Fibroblast of skin of back (primary cell): ENCODE measurements around the gene PIGK. TPM values are rescaled to one million over a fixed set of nuclear protein-coding genes. Genes with fewer than 3 reads are reported as not detected.
"Not testable (repeated sequence)": the region's sequence is repeated elsewhere in the genome, so short reads cannot be mapped to it uniquely, and the experiment has no call there.

Experiments
- DNase-seq: peaks from one replicate; pipeline ENCODE4 v3.0.0-alpha.2; 2013
- polyA plus RNA-seq, 2 experiments: library from polyadenylated mRNA; unstranded; fragments of 120-200 nt; gene quantifications; one replicate each; pipeline ENCODE4 v1.2.1, GENCODE V29; 2013; ENCODE audit not compliant: insufficient read length in 2 of 2

Gene PIGK
- 33.2 TPM for polyA plus RNA-seq (2013, experiment 1 of 2; ENCODE audit: insufficient read length)
- 39.5 TPM for polyA plus RNA-seq (2013, experiment 2 of 2; ENCODE audit: insufficient read length)

DNA sequence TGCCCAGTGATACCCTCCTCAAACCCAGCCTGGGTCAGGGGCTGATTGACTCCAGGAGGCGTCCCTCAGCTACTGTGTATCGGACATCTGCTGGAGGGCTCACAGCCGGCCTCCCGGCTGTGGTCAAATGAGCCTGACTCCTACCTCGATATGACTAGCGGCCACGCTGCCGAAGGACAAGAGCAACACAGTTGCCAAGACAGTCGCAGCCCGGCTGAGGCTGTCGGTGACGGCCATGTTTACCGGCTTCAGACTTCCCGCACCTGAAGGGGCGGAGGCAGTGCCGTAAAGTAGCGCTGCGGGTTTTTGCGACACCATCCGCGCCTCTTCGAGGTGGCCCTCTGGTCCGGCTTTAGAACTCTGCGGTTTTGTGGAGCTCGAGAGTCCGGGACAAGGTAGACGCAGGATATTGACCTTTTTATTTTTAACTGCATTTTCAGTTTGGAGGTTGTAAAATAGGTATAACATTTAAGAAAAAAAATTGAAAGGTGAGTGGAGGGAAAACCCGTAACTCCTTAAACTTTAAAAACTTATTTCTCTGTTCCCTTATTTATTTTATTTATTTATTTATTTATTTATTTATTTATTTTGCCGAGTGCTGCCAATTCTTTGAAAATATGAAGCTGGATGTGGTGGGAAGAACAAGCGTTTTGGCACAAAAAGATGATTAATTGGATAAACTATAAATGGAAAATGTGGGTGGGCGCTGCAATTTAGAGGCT lies at the start of gene PIGK:
Gene PIGK (minus strand): TSS at position 265 of the 722 bp plus-strand sequence. CDS start 28 bp downstream, at position 237.
- peak; percentile 83 for DNase-seq

DNA sequence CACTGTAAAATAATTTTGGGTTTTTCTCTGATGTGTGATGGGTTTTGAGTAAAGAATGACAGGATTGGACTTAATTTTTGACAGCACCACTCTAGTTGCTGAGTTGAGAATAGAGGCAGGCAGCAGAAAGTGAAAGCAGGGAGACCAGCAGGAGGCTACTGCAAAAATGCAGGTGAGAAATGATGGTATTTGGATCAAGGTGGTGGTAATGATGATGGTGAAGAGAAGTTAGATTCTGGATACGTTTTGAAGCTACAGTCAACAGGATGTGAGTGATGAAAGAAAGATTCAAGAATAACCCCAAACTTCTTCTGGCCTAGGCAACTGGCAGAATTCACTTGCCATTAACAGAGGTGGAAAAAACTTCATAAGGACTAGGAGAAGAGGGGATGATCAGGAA lies 47.8 kb upstream of the PIGK start:
- no peak for DNase-seq

DNA sequence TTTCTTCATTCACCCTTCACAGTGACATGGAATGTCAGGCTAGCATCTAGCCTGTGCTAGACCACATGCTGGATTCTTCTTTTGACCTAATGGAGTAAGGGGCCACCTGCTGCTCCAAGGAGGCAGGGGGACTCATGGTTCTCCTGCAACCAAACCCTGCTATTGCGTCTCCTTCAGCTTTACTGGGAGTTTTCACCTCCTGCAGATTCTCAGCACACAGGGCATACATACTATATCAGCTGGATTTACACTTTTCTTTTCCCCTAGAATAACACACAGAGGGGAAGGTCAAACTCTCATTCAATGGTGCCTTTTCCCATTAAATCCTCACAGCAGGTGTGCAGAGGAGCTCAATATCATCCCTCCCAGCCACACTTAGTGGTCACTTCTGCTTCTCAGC lies 46.0 kb upstream of the PIGK start:
- no peak for DNase-seq

DNA sequence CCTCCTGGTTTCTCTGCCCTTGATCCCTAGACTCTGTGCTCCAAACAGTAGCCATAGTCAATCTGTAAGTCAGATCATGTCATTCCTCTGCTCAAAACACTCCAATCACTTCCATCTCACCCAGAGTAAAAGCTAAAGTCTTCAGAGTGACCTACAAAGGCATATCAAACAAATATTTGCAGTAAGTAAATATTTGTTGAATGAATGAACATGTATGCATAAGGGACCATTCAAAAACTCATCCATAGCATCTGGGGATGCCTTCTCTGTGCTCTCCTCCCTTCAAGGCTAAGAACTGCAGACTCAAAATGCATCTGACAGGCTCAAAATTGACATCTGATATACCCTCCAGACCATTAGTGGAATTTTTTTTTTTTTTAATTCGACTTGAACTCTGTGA lies 44.5 kb upstream of the PIGK start:
- DNase-seq, result no peak

DNA sequence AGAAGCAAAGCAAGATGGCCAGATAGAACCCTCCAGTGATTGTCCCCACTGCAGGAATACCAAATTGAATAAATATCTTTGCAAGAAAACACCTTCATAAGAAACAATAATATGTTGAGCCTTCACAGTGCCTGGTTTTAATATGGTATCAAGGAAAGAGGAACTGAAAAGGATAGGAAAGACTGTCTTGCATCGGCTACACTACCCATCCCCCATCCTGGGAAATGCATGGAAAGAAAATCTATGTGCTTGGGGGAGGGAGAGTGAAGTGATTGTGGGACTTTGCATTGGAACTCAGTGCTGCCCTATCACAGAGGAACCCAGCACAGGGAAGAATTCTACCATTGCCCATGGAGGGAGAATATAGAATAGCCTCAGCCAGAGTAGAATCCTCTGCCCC lies 34.0 kb upstream of the PIGK start:
- DNase-seq, result no peak

DNA sequence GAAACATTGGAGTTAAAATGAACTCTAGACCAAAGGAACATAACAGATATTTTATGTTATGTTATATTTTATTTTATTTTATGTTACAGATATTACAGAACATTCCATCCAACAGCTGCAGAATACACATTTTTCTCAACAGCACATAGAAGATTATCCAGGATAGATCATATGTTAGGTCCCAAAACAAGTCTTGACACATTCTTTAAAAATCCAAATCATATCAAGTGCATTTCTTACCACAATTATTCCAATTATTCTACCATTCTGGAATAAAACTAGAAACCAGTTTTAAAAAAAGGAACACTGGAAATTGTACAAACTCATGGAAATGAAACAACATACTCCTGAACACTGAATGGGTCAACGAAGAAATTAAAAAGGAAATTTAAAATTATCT lies 30.9 kb upstream of the PIGK start:
- no peak for DNase-seq

DNA sequence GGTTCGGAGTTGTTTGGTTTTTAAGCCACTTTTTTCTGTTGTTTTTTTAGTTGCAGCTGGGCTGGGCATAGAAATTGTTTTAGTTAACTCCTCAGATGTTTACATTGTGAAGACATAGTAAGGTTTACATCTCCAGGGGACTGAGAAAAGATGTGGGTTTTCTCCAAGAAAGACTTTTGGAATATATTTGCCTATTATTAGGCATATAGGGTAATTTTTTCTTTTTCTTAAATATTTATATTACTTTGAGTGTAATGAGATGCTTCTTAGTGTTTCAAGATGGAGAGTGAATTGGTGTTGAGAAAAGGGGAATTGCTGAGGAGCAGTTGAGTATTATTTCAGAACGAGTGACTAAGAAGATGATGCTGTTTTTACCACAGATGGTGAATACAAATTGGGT lies 26.6 kb upstream of the PIGK start:
- no peak for DNase-seq

DNA sequence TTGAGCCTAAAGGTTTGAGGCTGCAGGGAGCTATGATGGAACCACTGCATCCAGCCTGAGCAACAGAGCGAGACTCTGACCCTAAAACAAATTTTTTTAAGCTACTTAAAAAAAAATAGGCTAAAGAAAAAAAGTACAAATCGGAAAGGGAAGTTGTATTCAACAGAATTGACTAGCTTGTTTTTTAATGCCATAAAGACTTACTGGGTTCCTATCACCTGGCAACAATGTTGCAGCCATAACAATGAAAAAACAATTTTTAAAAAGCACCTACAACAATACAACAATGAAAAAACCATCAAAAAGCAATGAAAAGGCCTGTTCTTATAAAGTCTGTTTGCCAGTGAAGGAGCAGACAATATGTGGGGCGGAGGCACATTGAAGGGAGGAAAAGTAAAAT lies 20.1 kb upstream of the PIGK start:
- no peak for DNase-seq

DNA sequence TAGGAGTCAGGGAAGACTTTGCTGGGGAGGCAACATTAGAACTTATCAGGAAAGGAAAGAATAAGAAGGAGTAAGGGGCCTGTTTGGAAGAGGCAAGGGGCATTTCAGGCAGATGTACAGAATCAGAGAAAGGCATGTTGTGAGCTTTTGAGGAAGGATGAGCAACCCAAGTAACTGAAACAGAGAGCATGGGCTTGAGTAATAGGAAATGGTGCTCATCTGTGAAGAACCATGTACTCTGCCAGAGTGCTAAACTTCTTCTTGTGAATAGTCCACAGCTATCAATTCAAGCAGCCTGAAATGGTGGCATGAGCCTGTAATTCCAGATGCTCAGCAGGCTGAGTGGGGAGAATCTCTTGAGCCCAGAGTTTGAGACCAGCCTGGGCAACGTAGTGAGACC lies 19.2 kb upstream of the PIGK start:
- no peak for DNase-seq

DNA sequence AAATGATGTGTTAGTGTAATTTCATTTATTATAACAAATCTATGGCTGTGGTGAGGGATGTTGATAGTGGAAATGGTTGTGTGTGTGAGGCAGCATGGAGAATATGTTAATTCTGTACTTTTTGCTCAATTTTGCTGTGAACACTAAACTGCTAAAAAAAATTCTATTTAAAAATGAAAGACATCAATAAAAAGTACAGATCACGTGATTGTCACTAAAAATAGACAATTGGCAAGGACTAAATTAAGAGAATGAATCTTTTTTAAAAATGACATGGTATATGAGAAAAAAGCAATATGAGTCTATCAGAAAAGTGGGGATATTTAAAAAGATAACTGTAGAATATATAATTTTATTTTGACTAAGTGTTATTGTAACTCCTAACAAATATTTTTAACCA lies 15.7 kb upstream of the PIGK start:
- no peak for DNase-seq

DNA sequence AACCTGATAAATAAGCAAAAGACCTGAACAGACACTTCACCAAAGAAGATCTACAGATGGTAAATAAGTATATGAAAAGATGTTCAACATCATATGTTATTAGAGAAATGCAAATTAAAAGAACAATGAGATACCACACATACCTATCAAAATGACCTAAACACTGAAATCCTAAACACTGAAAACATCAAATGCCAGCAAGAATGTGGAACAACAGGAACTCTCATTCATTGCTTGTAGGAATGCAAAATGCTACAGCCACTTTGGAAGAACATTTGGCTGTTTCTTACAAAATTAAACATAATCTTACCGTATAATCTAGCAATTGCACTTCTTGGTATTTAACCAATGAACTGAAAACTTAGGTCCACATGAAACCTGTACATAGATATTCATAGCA lies 14.9 kb upstream of the PIGK start:
- DNase-seq, result no peak

DNA sequence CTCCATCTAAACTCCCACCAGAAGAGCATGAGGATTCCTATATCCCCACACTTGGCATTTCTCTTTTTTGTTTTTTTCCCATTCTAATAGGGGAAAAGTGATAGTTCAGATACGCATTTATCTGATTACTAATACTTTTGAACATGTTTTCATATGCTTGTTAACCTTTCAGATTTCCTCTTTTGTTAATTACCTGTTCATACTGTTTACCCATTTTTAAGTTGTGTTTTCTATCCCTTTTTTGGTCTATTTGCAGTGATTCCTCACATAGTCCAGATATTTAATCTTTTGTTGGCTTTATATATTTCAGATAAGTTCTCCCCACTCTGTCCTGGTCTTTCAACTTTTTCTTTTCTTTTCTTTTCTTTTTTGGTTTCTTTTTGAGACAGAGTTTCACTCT lies 13.6 kb upstream of the PIGK start:
- no peak for DNase-seq

DNA sequence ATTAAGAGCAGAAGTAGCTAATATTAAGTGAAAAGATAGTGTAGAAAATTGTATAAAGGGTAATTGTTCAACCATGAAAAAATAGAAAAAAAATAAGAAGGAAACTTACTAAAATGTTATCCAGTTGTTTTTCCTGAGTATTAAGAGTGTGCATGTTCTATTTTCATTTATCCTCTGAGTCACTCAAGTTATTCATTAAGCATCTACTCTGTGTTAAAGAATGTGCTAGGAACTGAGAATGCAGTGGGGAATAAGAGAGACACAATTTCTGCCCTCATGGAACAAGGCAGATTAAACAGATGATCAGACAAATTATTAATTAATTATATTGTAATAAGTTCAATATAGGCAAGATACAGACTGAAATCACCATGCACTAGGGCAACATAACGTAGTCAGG lies 10.8 kb upstream of the PIGK start:
- DNase-seq, result peak; percentile 60

DNA sequence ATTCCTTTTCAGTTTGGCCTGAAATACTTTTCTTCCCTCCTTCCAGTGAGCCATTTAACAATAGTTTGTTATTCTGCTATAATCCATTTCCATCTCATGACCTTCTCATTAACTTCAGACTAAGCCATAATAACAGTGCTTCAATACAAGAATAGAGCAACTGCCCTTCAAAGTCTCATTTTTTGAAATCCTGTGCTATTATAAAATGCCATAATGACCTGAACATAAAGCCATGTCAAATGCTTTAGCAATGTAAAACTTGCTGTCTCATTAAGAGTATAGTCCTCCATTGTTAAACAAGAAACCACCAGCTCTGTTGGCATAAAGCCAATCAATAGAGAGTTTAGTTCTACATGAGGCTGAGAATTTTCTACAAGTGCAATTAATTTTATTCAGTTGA lies 9.6 kb upstream of the PIGK start:
- no peak for DNase-seq

DNA sequence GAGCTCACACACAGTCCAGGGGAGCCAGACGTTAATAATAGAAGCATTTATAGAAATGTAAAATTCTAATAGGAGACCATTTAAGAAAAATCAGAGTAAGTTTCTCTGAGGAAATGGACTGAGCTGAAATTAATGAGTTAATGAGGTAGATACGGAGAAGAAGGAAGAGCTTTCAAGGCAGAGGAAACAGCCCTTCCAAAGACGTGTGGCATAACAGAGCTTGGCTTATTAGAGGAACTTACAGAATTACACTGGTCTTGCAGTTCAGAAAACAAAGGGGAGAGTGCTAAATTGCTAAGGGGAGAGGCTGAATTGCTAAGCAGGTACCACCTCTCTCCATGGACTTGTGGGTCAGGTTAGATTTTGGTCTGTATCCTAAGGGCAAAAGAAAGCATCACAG lies 8.2 kb upstream of the PIGK start:
- no peak for DNase-seq

DNA sequence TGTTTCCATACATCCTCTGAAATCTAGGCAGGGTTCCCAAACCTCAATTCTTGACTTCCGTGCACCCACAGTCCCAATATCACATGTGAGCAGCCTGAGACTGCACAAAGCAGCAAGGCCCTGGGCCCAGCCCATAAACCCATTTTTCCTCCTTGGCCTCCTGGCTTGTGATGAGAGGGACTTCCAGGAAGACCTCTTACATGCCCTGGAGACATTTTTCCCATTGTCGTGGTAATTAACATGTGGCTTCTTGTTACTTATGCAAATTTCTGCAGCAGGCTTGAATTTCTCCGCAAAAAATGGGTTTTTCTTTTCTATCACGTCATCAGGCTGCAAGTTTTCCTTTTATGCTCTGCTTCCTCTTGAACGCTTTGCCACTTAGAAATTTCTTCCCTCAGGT lies 3.3 kb upstream of the PIGK start:
- no peak for DNase-seq

DNA sequence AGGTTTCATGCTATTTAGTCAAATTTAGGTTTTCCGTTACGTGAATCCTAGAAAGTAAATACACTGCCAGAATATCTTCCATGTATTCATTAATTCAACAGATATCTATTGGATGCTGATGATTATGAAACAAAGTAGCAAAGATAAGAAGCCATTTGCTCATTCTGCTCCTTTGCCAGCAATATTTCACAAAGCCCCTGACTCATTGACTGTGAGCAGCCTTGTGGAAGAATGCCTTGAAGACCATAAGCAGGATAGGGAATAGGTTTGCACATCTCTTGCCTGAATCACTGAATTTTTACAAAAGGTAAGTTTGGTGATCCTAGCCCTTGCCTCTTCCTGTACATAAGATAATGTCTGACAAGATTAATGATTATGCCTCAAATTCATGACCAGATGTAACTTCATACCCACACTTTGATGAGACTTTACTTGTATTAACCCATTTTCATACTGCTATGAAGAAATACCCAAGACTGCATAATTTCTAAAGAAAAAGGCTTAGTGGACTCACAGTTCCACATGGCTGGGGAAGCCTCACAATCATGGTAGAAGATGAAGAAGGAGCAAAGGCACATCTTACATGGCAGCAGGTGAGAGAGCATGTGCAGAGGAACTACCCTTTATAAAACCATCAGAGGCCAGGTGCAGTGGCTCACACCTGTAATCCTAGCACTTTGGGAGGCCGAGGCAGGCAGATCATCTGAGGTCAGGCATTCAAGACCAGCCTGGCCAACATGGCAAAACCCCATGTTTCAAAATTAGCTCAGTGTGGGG lies 1.6 kb upstream of the PIGK start:
- DNase-seq, result no peak

DNA sequence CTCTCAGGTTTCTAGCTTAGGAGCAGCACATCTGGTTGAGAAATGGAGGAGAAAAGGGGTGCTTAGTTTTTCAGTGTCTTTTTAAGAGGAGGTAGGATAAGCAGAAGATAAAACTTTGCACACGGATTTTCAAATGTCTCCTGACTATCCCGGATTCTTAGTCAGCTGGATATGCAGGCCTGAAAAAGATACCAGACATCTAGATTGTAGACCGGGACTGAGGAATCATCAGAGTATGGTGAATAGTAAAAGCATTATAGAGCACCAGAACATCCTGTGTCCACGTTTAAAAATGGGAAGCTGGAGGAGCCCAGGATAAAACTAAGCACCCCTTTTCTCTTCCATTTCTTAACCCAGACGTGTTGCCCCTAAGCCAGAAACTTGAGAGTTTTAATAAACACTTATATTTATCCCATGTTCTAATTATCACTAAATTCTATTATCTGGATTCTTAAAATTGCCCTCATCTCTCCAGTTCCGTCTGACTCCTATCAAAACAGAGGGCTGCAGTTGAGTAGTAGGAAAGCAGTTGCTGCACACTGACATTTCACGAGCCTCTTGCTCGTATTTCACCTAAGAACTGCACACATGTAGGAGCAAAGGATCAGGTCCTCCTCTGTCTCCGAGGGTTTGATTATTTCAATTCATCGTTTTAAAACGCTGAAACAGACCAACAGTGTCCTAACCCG lies 609 bp downstream of the PIGK start:
- DNase-seq, result no peak

DNA sequence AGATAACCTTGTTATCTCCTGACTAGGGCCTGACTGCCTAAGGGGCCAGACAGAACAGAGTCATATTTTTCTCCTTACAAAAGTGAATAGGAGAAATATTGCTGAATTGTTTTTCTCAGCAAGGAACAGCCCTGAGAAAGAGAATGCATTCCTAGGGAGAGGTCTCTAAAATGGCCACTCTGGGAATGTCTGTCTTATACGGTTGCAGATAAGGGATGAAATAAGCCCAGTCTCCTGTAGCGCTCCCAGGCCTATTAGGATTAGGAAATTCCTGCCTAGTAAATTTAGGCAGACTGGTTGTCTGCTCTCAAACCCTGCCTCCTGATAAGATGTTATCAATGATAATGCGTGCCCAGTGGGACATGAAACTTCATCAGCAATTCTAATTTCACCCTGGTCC lies 15.2 kb downstream of the PIGK start:
- DNase-seq, result not testable (repeated sequence)

DNA sequence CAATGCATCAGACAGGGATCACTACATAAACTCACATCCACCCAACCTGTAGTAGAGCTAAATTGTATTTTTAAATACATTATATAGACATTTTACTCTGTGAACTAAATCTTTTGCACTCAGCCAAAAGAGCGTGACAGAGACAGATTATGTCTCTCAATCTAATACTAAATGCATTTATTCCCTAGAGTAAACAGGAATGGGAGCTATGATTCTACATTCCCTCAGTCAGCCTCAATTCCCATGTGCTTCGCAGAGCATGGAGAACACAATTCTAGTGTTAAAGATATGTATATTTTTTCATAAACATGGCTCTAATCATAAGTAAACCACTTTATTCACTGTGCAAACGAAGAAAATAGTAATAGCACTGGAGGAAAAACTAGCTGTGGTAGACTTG lies 16.5 kb downstream of the PIGK start:
- peak; percentile 73 for DNase-seq

DNA sequence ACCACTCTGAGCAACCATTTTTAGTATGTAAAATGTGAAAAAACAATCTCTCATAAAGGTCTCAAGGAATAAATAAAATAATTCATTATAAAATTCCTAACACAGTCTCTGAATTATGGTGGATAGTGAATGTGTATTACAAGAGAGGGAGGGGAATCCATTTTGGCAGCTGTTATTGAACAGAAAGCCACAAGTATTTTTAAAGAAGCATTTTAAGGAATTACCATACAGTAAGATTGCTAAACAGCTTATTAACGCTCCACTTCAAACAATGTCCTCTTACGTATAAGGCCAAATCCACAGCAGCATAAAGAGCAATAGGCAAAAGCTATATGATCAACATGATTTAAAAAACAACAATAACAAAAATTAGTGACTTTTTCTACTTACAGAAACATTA lies 18.4 kb downstream of the PIGK start:
- DNase-seq, result no peak

DNA sequence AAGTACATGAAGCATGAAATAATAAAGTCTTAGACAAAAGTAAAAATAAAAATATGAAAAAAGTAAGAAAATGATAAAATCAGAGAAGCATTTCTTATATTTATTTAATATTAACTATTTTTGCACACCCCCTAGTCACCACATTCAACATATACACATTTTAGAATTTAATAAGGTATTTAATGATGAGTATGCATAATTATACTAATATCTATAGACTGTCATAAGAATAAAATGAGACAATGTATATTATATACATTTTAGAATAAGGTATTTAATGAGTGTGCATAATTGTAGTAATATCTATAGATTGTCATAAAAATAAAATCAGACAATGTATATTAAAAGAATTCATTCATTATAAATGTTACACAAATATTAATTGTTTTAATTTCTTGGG lies 18.9 kb downstream of the PIGK start:
- DNase-seq, result no peak

DNA sequence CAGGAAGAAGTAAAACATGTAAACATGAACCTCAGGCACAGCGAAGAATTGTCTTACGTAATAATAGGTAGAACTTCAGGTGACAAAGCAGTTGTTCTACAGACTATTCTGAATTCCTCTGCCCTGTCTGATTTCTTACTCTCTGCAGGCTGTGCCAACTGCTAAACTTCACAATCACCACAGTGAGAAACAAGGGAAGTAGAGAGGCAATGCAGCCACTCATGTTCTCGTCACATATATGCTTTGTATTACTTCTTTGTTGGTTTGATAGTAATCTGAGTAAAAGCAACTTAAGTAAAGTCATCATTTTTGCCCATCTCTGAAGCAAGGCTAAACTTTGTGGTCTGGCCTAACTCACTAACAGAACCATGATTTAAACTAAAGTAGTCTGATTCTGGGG lies 21.9 kb downstream of the PIGK start:
- DNase-seq, result no peak

DNA sequence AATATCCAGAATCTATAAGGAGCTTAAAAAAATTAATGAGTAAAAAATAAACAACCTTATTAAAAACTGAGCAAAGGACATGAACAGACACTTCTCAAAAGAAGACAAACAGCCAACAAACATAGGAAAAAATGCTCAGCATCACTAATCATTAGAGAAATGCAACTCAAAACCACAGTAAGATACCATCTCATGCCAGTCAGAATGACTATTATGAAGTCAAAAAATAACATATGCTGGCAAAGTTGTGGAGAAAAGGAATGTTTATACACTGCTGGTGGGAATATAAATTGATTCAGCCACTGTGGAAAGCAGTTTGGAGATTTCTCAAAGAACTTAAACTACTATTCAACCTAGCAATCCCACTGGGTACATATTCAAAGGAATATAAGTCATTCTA lies 25.3 kb downstream of the PIGK start:
- DNase-seq, result peak; percentile 51
